GM19372 (cell line): ENCODE results near the gene TXNDC2.

ENCODE experiments used
- ATAC-seq: cut with Tn5 transposase; IDR thresholded peaks from one replicate; pipeline ENCODE4 v1.9.1; 2021; ENCODE audit warnings: mild to moderate bottlenecking, low read depth, moderate library complexity; ENCODE audit not compliant: unreplicated experiment

TXNDC2 gene

GRCh38 chr18:9927392-9928063 lies 41.8 kb downstream of the TXNDC2 start:
- no peak for ATAC-seq

GRCh38 chr18:9928646-9929259 lies 43.0 kb downstream of the TXNDC2 start:
- no peak for ATAC-seq

- ATAC-seq = no peak
Measured at GRCh38 chr18:9930299-9930884, 44.6 kb downstream of the TXNDC2 start.

GRCh38 chr18:9931146-9931545 lies 45.4 kb downstream of the TXNDC2 start:
- no peak for ATAC-seq

- no peak for ATAC-seq
Measured at GRCh38 chr18:9931678-9932077, 45.9 kb downstream of the TXNDC2 start.

- no peak for ATAC-seq
Measured at GRCh38 chr18:9933865-9934264, 48.1 kb downstream of the TXNDC2 start.

- ATAC-seq = no peak
Measured at GRCh38 chr18:9934274-9934673, 48.5 kb downstream of the TXNDC2 start.
